Measurements from ENCODE around the gene CD8B.
"Not testable (repeated sequence)": the region's sequence is repeated elsewhere in the genome, so short reads cannot be mapped to it uniquely, and the experiment has no call there.

GRCh38 chr2:86841330-86841729 lies 20.4 kb downstream of the CD8B start:
- not testable (repeated sequence) for TF ChIP-seq CTCF (IDR thresholded peaks at IDR 0.05); EP300 (IDR thresholded peaks at IDR 0.05; ENCODE audit: low read depth); POLR2A (IDR thresholded peaks at IDR 0.05); POLR2AphosphoS5 (IDR thresholded peaks at IDR 0.05)

All from transverse colon (tissue), 4 donors.